Measurements from ENCODE around the gene GSG1L. TPM values are rescaled to one million over a fixed set of nuclear protein-coding genes. Genes with fewer than 3 reads are reported as not detected.

Gene GSG1L
- total RNA-seq, 4 donors from 2014 or later: not detected

DNA sequence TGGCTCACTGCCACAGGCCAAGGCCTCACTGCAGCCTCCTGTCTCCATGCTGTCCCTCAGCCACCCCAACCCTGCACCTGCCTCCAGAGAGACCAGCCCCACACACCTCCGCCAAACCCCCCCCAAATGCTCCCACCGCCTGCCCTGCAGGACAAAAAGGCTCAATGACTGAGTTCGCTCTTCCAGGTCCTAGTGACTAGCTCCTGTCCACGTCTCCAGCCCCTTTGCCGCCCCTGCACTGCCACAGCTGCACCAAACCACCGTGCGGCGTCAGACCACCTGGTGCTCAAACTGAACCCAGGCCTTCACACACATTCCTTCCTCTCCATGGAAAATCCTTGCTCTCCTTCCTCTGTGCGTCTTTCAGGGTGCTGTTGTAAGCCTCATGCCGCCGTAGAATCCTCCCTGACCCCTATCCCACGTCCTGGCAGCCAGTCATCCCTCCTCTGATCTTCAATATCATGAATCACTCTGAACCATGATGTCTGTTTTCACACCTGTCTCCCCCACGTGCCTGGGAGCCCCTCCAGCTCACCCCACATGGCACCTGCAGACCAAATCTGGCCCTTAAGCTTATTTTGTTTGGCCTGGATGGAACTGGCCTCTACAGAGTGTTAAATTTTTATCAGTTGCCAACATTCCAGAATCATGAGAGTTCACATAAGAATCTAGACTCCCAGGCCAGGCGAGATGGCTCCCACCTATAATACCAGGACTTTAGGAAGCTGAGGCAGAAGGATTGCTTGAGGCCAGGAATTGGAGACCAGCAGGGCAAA is 4.3 kb upstream of the GSG1L start:
- peak; percentile 69 for ATAC-seq (ENCODE audit: low FRiP score)
- TF ChIP-seq, protein P1, sequence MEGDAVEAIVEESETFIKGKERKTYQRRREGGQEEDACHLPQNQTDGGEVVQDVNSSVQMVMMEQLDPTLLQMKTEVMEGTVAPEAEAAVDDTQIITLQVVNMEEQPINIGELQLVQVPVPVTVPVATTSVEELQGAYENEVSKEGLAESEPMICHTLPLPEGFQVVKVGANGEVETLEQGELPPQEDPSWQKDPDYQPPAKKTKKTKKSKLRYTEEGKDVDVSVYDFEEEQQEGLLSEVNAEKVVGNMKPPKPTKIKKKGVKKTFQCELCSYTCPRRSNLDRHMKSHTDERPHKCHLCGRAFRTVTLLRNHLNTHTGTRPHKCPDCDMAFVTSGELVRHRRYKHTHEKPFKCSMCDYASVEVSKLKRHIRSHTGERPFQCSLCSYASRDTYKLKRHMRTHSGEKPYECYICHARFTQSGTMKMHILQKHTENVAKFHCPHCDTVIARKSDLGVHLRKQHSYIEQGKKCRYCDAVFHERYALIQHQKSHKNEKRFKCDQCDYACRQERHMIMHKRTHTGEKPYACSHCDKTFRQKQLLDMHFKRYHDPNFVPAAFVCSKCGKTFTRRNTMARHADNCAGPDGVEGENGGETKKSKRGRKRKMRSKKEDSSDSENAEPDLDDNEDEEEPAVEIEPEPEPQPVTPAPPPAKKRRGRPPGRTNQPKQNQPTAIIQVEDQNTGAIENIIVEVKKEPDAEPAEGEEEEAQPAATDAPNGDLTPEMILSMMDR (IDR thresholded peaks at IDR 0.05): no peak
- no peak for DNase-seq (ENCODE audit: low spot score)

DNA sequence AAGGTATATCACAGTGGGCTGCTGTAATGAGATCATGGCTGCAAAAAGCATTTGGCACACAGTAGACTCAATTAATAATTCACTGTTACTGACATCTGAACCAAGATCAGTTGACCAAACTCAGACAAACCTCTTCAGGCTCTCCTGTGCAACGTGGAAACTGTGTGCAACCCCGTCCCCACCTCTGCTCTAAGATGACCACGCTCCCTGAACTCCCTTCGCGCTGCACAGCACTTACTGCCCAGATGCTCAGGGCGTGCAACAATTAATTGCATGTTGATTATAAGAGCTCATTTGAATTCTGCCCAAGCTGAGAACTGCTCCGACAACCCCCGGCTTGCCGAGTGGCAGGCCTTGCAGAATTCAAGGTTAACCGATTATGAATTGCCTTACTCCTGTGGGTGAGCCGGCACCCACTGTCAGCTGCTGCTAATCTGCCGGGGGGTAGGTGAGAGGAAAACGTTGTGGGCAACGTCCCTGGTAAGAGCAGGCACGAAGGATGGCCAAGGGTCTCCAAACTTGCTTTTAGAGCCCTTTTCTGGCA is 1.3 kb upstream of the GSG1L start:
- DNase-seq (ENCODE audit: low spot score) (no peak), ATAC-seq (ENCODE audit: low FRiP score) (no peak)

DNA sequence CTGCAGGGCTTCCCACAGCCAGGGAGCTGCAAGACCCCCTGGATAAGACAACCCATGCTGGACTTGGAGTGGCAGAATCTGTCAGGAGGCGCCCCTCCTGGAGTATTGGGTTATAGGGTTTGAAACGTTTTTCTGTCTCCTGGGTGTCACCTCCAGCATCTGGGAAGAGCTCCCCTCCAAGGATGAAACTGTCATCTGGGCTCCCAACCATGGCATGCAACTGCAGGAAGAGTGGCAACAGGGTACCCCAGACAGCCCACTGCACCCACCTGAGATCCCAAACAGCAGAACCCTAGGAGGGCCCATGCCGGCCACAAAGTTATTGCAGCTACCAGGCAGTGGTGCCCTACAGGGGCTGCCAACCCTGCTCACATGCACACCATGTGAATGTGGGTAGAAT is 636 bp upstream of the GSG1L start:
- DNase-seq (ENCODE audit: low spot score): no peak
- no peak for ATAC-seq (ENCODE audit: low FRiP score)
- TF ChIP-seq, protein P1 (IDR thresholded peaks at IDR 0.05): no peak

More for the DNA sequence above, 1.3 kb upstream of the GSG1L start:
- TF ChIP-seq, protein P1 (IDR thresholded peaks at IDR 0.05): no peak

DNA sequence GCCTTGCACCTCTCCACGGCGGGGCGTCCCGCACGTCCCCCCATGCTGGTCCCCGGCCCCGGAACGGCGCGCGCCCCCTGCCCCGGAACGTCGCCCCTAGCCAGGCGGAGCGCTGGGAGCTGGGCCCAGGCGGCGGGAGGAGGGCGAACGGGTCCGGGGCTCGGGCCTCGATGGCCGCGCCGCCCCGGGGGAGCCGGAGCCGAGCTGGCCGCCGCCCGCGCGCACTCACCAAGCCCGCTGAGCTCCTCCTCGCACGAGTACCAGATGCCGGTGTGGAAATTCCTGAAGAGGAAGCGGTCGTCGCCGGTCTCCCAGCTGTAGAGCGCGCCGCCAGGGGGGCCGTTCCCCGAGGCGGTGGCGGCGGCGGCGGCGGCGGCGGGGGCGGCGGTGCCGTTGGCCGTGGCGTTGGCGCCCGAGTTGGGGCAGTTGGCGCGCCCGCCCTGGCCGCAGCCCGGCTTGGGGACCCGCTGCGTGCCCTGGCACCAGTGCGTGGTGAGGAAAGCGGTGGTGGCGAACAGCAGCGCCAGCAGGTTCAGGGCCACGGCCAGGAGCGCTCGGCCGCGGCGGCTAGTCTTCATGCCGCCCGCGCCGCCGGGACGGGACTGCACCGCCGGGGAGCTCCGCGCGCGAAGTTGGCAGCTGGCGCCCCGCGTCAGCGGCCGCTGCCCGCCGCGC is 530 bp downstream of the GSG1L start:
- DNase-seq (ENCODE audit: low spot score) (no peak), ATAC-seq (ENCODE audit: low FRiP score) (no peak)

DNA sequence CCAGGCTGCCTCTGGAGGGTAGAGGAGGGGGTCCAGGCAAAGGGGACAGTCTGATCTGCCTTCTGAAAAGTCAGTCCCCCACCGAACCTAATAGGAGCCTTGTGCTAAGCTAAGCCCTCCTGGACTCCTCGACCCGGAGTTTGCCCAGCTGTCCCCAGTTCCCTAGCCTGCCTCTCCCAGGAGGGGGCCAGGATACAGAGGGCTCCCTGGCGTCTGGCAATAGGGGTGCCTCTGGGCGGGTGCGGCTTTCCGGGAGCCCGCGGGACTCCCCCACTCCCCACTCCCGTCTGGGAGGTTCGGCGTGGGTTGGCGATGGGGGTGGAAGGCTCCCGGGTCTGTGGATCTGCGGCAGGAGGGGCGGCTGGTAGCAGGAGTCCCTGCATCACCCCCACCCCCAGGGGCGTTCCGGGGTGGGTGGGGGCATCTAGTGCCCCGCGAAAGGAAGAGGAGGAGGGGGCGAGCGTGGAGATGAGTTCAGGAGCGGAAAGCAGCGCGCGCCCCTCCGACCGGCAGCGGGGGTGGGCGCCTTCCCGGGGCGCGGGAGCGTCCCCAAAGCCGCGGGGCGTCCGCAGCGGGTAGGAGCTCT is 1.2 kb downstream of the GSG1L start:
- TF ChIP-seq, protein P1 (IDR thresholded peaks at IDR 0.05): no peak
- DNase-seq (ENCODE audit: low spot score) (no peak), ATAC-seq (ENCODE audit: low FRiP score) (no peak)

More for the DNA sequence above, 530 bp downstream of the GSG1L start:
- TF ChIP-seq, protein P1 (IDR thresholded peaks at IDR 0.05): no peak

DNA sequence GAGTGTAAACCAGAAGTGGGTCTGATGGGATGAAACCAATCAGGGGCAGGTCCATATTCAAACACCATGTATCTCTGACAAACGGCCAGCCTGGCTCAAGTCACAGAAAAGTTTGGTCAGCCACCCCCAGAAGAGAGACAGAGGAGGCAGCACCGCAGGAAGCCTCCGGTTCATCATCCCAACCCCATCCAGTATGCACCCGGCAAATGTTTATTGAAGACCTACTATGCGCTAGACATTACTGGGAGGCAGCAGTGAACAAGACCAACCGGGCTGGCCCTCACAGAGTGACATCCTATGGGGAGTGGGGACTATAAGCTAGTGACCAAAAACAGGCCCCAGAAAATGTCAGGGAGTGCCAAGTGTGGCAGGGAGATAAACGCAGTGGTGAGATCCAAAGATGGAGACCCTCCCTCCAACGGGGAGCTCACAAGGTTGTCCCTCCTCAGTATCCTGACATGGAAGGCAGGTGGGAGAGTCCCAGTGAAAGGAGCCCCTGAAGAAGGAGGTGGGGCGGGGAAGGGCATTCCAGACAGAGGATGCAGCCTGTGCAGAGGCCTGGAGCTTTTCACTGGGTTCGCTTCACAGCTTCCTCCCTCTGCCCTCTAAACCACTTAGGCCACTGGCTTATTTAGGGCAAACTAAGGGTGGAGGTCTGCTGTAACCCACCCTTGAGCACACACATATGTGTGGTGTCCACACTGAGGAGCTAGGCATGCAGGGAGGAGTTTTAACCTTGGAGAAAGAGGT is 2.0 kb downstream of the GSG1L start:
- DNase-seq (ENCODE audit: low spot score): no peak
- TF ChIP-seq, protein P1 (IDR thresholded peaks at IDR 0.05): no peak
- ATAC-seq (ENCODE audit: low FRiP score): no peak

All from omental fat pad (tissue), 4 donors.